GM12878 (cell line): Measurements from ENCODE around the gene MEGF6. TPM values are rescaled to one million over a fixed set of nuclear protein-coding genes. Genes with fewer than 3 reads are reported as not detected.

Source experiments
- ATAC-seq: fragments of 200-7000 bp; cut with Tn5 transposase; 3 replicates; pipeline ENCODE4 v1.9.1; 2020; ENCODE audit warnings: mild to moderate bottlenecking, moderate library complexity
- BruUV-seq: library from RNA; stranded (reverse); fragments of 400-500 nt; replicated peaks from 2 replicates; lab custom pipeline; 2021; lab: Mats Ljungman, UMichigan
- CTCF ChIA-PET: fragments of 300-600 bp; sonication (Branson Sonifier 250); formaldehyde crosslinking; extraction: SDS; loops from one replicate; lab custom pipeline; 2021; ENCODE audit warnings: inconsistent platforms; lab: Yijun Ruan, JAX
- POLR2A ChIA-PET: fragments of 350-600 bp; formaldehyde crosslinking; extraction: SDS; loops from one replicate; lab custom pipeline; 2021; ENCODE audit warnings: inconsistent platforms; lab: Charles Lee
- RAD21 ChIA-PET: fragments of 300-600 bp; sonication (Branson Sonifier 250); formaldehyde crosslinking; loops from one replicate; lab custom pipeline; 2023; ENCODE audit warnings: antibody characterized with exemption; ENCODE audit not compliant: unreplicated experiment; lab: Charles Lee
- SMC1A ChIA-PET: fragments of 300-600 bp; sonication (Branson Sonifier 250); formaldehyde crosslinking; loops from one replicate; lab custom pipeline; 2023; ENCODE audit not compliant: unreplicated experiment, uncharacterized antibody; lab: Charles Lee
- DNase-seq: peaks from one replicate; pipeline ENCODE4 v3.0.0-alpha.2; 2011; ENCODE audit warnings: low read depth, low spot score
- FAIRE-seq: peaks from 3 replicates; lab custom pipeline; 2011; peaks lifted over from hg19 to GRCh38; lab: Jason Lieb, UNC
- H2AFZ ChIP-seq: 2 replicates; pipeline ENCODE4 v1.6.0; 2011; ENCODE audit warnings: low read depth, low read length, control low read depth; ENCODE audit not compliant: control insufficient read depth
- H3K27ac ChIP-seq: 2 replicates; pipeline ENCODE4 v1.5.1; 2011; ENCODE audit warnings: control low read depth; ENCODE audit not compliant: control insufficient read depth, insufficient read depth
- H3K27me3 ChIP-seq, 2 experiments: replicated peaks in 1 of 2; 2 replicates each; pipeline versions ENCODE4 v1.6.0 to v1.6.1; 2011; ENCODE audit warnings: low read length in 1 of 2; ENCODE audit not compliant: control insufficient read depth in 2 of 2, insufficient read depth in 2 of 2
- H3K36me3 ChIP-seq, 2 experiments: 2 replicates each; pipeline ENCODE4 v1.5.1; 2011; ENCODE audit warnings: low read length in 1 of 2; ENCODE audit not compliant: control insufficient read depth in 2 of 2, insufficient read depth in 2 of 2
- H3K4me1 ChIP-seq: 2 replicates; pipeline ENCODE4 v1.6.1; 2011; ENCODE audit warnings: mild to moderate bottlenecking, low read length, moderate library complexity, mixed read lengths; ENCODE audit not compliant: control insufficient read depth, insufficient read depth
- H3K4me2 ChIP-seq: 2 replicates; pipeline ENCODE4 v1.6.0; 2011; ENCODE audit warnings: control low read depth; ENCODE audit not compliant: control insufficient read depth, insufficient read depth
- H3K4me3 ChIP-seq: fragments of 200-600 bp; sonication (generic); 2 replicates; pipeline ENCODE4 v1.5.1; 2016
- H3K79me2 ChIP-seq: 2 replicates; pipeline ENCODE4 v1.6.0; 2011; ENCODE audit warnings: low read length; ENCODE audit not compliant: control insufficient read depth, insufficient read depth
- H3K9ac ChIP-seq: 2 replicates; pipeline ENCODE4 v1.8.0; 2011; ENCODE audit warnings: low read length, control low read depth, mixed read lengths; ENCODE audit not compliant: control insufficient read depth, insufficient read depth
- H3K9me3 ChIP-seq: replicated peaks from 3 replicates; pipeline ENCODE4 v1.5.1; 2011; ENCODE audit warnings: mild to moderate bottlenecking, low read length; ENCODE audit not compliant: control insufficient read depth, insufficient read depth
- H4K20me1 ChIP-seq: 2 replicates; pipeline ENCODE4 v1.6.0; 2011; ENCODE audit not compliant: control insufficient read depth, insufficient read depth
- BCL11A ChIP-seq: IDR thresholded peaks from 2 replicates; pipeline ENCODE4 v1.6.1; 2011; ENCODE audit warnings: low read depth, low read length
- BMI1 ChIP-seq: fragments of 450-650 bp; IDR thresholded peaks from 2 replicates; pipeline ENCODE4 v1.6.1; 2016; ENCODE audit warnings: mild to moderate bottlenecking, moderate library complexity, borderline replicate concordance
- CBFB ChIP-seq: IDR thresholded peaks from 2 replicates; pipeline ENCODE4 v1.6.1; 2016; ENCODE audit warnings: antibody characterized with exemption, low read depth
- FOXK2 ChIP-seq: fragments of 450-650 bp; IDR thresholded peaks from 2 replicates; pipeline ENCODE4 v1.6.1; 2017; ENCODE audit warnings: mild to moderate bottlenecking, moderate library complexity
- RAD51 ChIP-seq: fragments of 450-650 bp; IDR thresholded peaks from 2 replicates; pipeline ENCODE4 v1.6.1; 2016; ENCODE audit warnings: moderate library complexity, mild to moderate bottlenecking, inconsistent platforms
- RFX5 ChIP-seq: IDR thresholded peaks from 2 replicates; pipeline ENCODE4 v1.6.1; 2011; ENCODE audit warnings: low read depth, low read length, improper control_type of control experiment
- STAT3 ChIP-seq: IDR thresholded peaks from 2 replicates; pipeline ENCODE4 v1.6.1; 2011; ENCODE audit warnings: low read depth, low read length, improper control_type of control experiment
- WGBS: methylation state at CpG from one replicate; pipeline ENCODE4 v1.1.6; 2016; ENCODE audit warnings: low lambda C conversion rate; ENCODE audit not compliant: insufficient replicate concordance, insufficient coverage; ENCODE audit errors: missing lambda C conversion rate; 5-methylcytosine and 5-hydroxymethylcytosine counted together
- in situ Hi-C: fragments of 300-500 bp; cut with MboI; formaldehyde crosslinking; loops from 9 replicates; pipeline ENCODE4 v1.14.3; 2018; ENCODE audit warnings: mixed read lengths
- intact Hi-C: fragments of 100-400 bp; cut with micrococcal nuclease; formaldehyde crosslinking; loops from one replicate; pipeline ENCODE4 v1.14.2; 2022; ENCODE audit not compliant: unreplicated experiment
- polyA plus RNA-seq, 11 experiments: library from polyadenylated mRNA; depleted of rRNA in 4 of 11; unstranded in 6 of 11; stranded (reverse) in 5 of 11; fragments of >200 nt; fragmentation: Nextera tagmentation in 4 of 11; fragmentation: Illumina TruSeq in 1 of 11; extraction: Ambion mirVana in 4 of 11; extraction: Trizol in 1 of 11; gene quantifications; 1 replicate in 1 of 11; 2 replicates in 10 of 11; pipeline versions ENCODE4 v1.2.1 to v1.2.3, GENCODE V29; 2011 to 2016; ENCODE audit warnings: inconsistent platforms in 2 of 11, missing spikeins in 2 of 11, low read depth in 1 of 11
- total RNA-seq, 4 experiments: library from RNA; depleted of rRNA in 3 of 4; stranded (reverse); fragments of >200 nt in 3 of 4; fragmentation: Illumina TruSeq in 1 of 4; extraction: Trizol in 1 of 4; gene quantifications; 2 replicates each; pipeline versions ENCODE4 v1.2.1 to v1.2.3, GENCODE V29; 2013 to 2021
- TF ChIP-seq, protein P1 (sequence below): fragments of 450-650 bp; formaldehyde crosslinking; IDR thresholded peaks from 2 replicates; pipeline ENCODE4 v1.4.0; 2020; ENCODE audit warnings: mild to moderate bottlenecking, moderate library complexity
- TF ChIP-seq, protein P2 (sequence below): fragments of 450-650 bp; IDR thresholded peaks from 2 replicates; pipeline ENCODE4 v1.6.1; 2017; ENCODE audit warnings: mild to moderate bottlenecking, low read depth, inconsistent platforms; ENCODE audit not compliant: poor library complexity, severe bottlenecking
- TF ChIP-seq, protein P3 (sequence below): fragments of 450-650 bp; IDR thresholded peaks from 2 replicates; pipeline ENCODE4 v1.6.1; 2017; ENCODE audit warnings: mild to moderate bottlenecking

MEGF6 gene
- total and polyA plus RNA-seq, 10 of the 15 experiments (the other 5 are each of a cell fraction or from before 2014, with no cell fraction given) = 0.03 to 0.41 TPM; not detected in 8

DNA sequence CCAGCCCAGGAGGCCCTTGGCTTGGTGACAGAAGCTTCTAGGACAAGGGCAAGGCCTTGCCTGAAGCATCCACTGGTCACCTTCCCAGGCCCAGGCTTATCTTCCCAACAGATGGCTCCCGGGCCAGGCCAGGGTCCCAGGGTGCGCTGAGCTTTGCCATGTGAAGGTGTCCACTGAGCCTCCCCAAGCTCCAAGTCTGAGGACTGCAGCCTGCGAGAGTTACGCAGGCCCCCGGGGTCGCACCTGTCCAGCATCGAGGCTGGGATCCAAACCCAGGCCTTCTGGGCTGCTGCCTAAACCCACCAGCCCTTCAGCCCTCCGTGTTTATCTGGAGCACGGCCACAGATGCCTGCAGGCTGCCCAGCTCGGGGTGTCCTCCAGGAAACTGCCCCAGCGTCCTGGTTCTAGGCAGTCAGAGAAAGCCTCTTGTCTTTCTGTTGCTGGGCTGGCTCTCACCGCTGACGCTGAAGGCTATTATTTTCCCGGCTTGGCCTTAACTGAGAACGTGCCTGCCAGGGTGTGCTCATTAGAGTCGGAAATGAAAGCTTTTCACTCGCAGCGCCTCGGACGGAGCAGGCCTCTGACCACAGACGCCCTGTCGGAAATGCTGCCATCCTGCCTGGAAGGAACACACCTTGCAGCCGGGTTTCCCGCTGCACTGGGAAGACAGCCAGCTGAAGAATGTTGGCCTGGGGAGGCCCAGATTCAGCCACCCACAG, 71.4 kb downstream of the MEGF6 start:
- ChIA-PET RAD21 (no interaction called here), CTCF (no interaction called here), SMC1A (no interaction called here), POLR2A (no interaction called here)
- in situ Hi-C loops = no loop called here
- no TSS peak for BruUV-seq
- H3K4me3 ChIP-seq = no peak overlapping the region
- no peaks in the 10 kb centered on the region for H3K4me1 ChIP-seq
- ATAC-seq (no peak), DNase-seq (no peak), FAIRE-seq (no peak)
- no peaks in the 10 kb centered on the region for H4K20me1 ChIP-seq
- H3K79me2 ChIP-seq = no peaks in the 10 kb centered on the region
- intact Hi-C loops = no loop called here
- no peaks in the 10 kb centered on the region for H3K27me3 ChIP-seq
- TF ChIP-seq BCL11A (no peak), RFX5 (no peak), RAD51 (no peak), BMI1 (no peak), STAT3 (no peak)
- no peaks in the 10 kb centered on the region for H3K36me3 ChIP-seq
- H3K9me3 ChIP-seq = no peaks in the 10 kb centered on the region
- 42% methylated on average over 23 of the region's 24 CpGs for WGBS
- no peak overlapping the region for H2AFZ ChIP-seq
- H3K27ac ChIP-seq = no peak overlapping the region
- no peak overlapping the region for H3K9ac ChIP-seq
- H3K4me2 ChIP-seq = no peak overlapping the region

DNA sequence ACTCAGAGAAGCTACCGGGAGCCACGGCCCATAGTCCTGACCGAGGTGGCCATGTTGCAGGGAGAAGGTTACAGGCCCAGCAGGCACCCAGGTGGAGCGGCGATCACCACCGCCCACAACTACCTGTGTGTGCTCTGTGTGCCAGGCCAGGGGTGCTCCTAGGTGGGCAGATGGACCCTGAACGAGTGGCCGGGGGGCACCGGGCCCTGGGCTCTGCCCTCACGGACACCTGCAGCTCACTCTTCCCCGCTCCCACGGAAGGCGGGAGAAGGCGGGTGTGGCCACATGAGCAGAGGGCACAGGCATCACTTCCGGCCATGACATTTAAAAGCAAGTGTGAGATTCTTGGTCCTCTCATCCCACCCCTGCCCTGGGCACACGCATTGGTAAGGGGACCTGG, 73.9 kb downstream of the MEGF6 start:
- in situ Hi-C loops = no loop called here
- CTCF ChIA-PET = no interaction called here
- 30% methylated on average over 16 of the region's 16 CpGs for WGBS
- Histone ChIP-seq H3K9me3 (no peaks in the 10 kb centered on the region), H3K4me2 (no peak overlapping the region), H4K20me1 (no peaks in the 10 kb centered on the region), H3K27me3 (no peaks in the 10 kb centered on the region; a peak in 1 of 4 replicates), H3K79me2 (no peaks in the 10 kb centered on the region), H3K4me1 (no peaks in the 10 kb centered on the region), H3K36me3 (no peaks in the 10 kb centered on the region), H3K9ac (no peak overlapping the region), H3K27ac (no peak overlapping the region), H2AFZ (no peak overlapping the region), H3K4me3 (no peak overlapping the region)
- intact Hi-C loops = no loop called here
- FAIRE-seq = no peak
- no TSS peak for BruUV-seq
- POLR2A ChIA-PET = no interaction called here
- SMC1A ChIA-PET = no interaction called here
- RAD21 ChIA-PET = no interaction called here
- ATAC-seq = no peak
- DNase-seq = no peak
- TF ChIP-seq, protein P1, sequence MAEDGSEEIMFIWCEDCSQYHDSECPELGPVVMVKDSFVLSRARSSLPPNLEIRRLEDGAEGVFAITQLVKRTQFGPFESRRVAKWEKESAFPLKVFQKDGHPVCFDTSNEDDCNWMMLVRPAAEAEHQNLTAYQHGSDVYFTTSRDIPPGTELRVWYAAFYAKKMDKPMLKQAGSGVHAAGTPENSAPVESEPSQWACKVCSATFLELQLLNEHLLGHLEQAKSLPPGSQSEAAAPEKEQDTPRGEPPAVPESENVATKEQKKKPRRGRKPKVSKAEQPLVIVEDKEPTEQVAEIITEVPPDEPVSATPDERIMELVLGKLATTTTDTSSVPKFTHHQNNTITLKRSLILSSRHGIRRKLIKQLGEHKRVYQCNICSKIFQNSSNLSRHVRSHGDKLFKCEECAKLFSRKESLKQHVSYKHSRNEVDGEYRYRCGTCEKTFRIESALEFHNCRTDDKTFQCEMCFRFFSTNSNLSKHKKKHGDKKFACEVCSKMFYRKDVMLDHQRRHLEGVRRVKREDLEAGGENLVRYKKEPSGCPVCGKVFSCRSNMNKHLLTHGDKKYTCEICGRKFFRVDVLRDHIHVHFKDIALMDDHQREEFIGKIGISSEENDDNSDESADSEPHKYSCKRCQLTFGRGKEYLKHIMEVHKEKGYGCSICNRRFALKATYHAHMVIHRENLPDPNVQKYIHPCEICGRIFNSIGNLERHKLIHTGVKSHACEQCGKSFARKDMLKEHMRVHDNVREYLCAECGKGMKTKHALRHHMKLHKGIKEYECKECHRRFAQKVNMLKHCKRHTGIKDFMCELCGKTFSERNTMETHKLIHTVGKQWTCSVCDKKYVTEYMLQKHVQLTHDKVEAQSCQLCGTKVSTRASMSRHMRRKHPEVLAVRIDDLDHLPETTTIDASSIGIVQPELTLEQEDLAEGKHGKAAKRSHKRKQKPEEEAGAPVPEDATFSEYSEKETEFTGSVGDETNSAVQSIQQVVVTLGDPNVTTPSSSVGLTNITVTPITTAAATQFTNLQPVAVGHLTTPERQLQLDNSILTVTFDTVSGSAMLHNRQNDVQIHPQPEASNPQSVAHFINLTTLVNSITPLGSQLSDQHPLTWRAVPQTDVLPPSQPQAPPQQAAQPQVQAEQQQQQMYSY = no peak
- TF ChIP-seq, protein P2, sequence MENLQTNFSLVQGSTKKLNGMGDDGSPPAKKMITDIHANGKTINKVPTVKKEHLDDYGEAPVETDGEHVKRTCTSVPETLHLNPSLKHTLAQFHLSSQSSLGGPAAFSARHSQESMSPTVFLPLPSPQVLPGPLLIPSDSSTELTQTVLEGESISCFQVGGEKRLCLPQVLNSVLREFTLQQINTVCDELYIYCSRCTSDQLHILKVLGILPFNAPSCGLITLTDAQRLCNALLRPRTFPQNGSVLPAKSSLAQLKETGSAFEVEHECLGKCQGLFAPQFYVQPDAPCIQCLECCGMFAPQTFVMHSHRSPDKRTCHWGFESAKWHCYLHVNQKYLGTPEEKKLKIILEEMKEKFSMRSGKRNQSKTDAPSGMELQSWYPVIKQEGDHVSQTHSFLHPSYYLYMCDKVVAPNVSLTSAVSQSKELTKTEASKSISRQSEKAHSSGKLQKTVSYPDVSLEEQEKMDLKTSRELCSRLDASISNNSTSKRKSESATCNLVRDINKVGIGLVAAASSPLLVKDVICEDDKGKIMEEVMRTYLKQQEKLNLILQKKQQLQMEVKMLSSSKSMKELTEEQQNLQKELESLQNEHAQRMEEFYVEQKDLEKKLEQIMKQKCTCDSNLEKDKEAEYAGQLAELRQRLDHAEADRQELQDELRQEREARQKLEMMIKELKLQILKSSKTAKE = no peak
- TF ChIP-seq, protein P3, sequence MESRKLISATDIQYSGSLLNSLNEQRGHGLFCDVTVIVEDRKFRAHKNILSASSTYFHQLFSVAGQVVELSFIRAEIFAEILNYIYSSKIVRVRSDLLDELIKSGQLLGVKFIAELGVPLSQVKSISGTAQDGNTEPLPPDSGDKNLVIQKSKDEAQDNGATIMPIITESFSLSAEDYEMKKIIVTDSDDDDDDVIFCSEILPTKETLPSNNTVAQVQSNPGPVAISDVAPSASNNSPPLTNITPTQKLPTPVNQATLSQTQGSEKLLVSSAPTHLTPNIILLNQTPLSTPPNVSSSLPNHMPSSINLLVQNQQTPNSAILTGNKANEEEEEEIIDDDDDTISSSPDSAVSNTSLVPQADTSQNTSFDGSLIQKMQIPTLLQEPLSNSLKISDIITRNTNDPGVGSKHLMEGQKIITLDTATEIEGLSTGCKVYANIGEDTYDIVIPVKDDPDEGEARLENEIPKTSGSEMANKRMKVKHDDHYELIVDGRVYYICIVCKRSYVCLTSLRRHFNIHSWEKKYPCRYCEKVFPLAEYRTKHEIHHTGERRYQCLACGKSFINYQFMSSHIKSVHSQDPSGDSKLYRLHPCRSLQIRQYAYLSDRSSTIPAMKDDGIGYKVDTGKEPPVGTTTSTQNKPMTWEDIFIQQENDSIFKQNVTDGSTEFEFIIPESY = no peak
- TF ChIP-seq FOXK2 = no peak
- TF ChIP-seq CBFB = no peak
